ENCODE results near the gene SLC31A2. TPM values are rescaled to one million over a fixed set of nuclear protein-coding genes. Genes with fewer than 3 reads are reported as not detected.

The SLC31A2 gene
- polyA plus RNA-seq, 2 donors: 4.9 to 7.4 TPM

- no peak overlapping the region for H3K27ac ChIP-seq (ENCODE audit: low read depth in 2 of 2, low read length in 1 of 2)
- no peaks in the 10 kb centered on the region for H3K27me3 ChIP-seq (ENCODE audit: control insufficient read depth in 1 of 2, insufficient read depth in 2 of 2, low read length in 2 of 2)
- peaks cover 9 to 10% of the 10 kb centered on the region in 2 donors for H3K36me3 ChIP-seq (ENCODE audit: control insufficient read depth in 2 of 2, insufficient read depth in 2 of 2, low read length in 1 of 2)
- 94 to 95% methylated on average over 10 of the region's 10 CpGs for WGBS, 2 donors
- H3K4me3 ChIP-seq (ENCODE audit: low read depth in 1 of 2, low read length in 2 of 2): no peak overlapping the region
- no peaks in the 10 kb centered on the region for H3K9me3 ChIP-seq (ENCODE audit: control insufficient read depth in 2 of 2, insufficient read depth in 1 of 2, low read depth in 1 of 2, low read length in 1 of 2)
- no peaks in the 10 kb centered on the region for H3K4me1 ChIP-seq (ENCODE audit: control insufficient read depth in 2 of 2, insufficient read depth in 2 of 2, low read length in 1 of 2)
These were observed 60.0 kb downstream of the SLC31A2 start for GRCh38 chr9:113210815-113211214.

Other genes starting within 250 kb of the SLC31A2 start
- 1 to 10 TPM in 1 of 2 donors, under 1 TPM in 1; 0.92 to 1.5 TPM for gene ZNF883, start 138.8 kb upstream of the SLC31A2 start, polyA plus RNA-seq
- gene ZFP37, start 94.3 kb upstream of the SLC31A2 start, polyA plus RNA-seq: under 1 TPM; 0.35 to 0.81 TPM
- 10 to 100 TPM; 10.5 to 11.6 TPM for gene FKBP15, start 70.3 kb downstream of the SLC31A2 start, polyA plus RNA-seq
- gene SLC31A1, start 70.5 kb downstream of the SLC31A2 start, polyA plus RNA-seq: 10 to 100 TPM in 1 of 2 donors, 1 to 10 TPM in 1; 5.4 to 10.4 TPM
- 10 to 100 TPM; 13.5 to 27.9 TPM for gene CDC26, start 124.6 kb downstream of the SLC31A2 start, polyA plus RNA-seq
- 10 to 100 TPM in 1 of 2 donors, 1 to 10 TPM in 1; 5.1 to 11.3 TPM for gene PRPF4, start 124.7 kb downstream of the SLC31A2 start, polyA plus RNA-seq
- 1 to 10 TPM; 2.3 to 3.6 TPM for gene RNF183, start 152.4 kb downstream of the SLC31A2 start, polyA plus RNA-seq
- 1 to 10 TPM; 1.2 to 1.6 TPM for gene WDR31, start 189.3 kb downstream of the SLC31A2 start, polyA plus RNA-seq
- gene BSPRY, start 198.5 kb downstream of the SLC31A2 start, polyA plus RNA-seq: 10 to 100 TPM; 17.2 to 27.5 TPM
- 10 to 100 TPM; 43.7 to 46.6 TPM for gene HDHD3, start 226.0 kb downstream of the SLC31A2 start, polyA plus RNA-seq